ENCODE measurements around the gene MTFP1. TPM values are rescaled to one million over a fixed set of nuclear protein-coding genes. Genes with fewer than 3 reads are reported as not detected.

The MTFP1 gene
- total and polyA plus RNA-seq, 9 of the 15 experiments (the other 6 are each of a cell fraction or from before 2014, with no cell fraction given): 10.7 to 52.0 (median 30.1) TPM

GRCh38 chr22:30421695-30422480 is 3.7 kb upstream of the MTFP1 start (continued):
- TF ChIP-seq MBD2 (IDR thresholded peaks at IDR 0.05; ENCODE audit: borderline replicate concordance, low read depth): no peak
- TF ChIP-seq ZSCAN29 (IDR thresholded peaks at IDR 0.05): no peak
- TF ChIP-seq RREB1 (CRISPR knock-in tag; IDR thresholded peaks at IDR 0.05): no peak
- TF ChIP-seq NFIC (IDR thresholded peaks at IDR 0.05): 0 out of 2 replicates have a peak, but pooled peaks have one; percentile 41
- TF ChIP-seq, protein P1, sequence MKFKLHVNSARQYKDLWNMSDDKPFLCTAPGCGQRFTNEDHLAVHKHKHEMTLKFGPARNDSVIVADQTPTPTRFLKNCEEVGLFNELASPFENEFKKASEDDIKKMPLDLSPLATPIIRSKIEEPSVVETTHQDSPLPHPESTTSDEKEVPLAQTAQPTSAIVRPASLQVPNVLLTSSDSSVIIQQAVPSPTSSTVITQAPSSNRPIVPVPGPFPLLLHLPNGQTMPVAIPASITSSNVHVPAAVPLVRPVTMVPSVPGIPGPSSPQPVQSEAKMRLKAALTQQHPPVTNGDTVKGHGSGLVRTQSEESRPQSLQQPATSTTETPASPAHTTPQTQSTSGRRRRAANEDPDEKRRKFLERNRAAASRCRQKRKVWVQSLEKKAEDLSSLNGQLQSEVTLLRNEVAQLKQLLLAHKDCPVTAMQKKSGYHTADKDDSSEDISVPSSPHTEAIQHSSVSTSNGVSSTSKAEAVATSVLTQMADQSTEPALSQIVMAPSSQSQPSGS (CRISPR knock-in tag; IDR thresholded peaks at IDR 0.05): no peak
- TF ChIP-seq TAF7 (tag; IDR thresholded peaks at IDR 0.05): no peak
- TF ChIP-seq, protein P2, sequence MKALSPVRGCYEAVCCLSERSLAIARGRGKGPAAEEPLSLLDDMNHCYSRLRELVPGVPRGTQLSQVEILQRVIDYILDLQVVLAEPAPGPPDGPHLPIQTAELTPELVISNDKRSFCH (CRISPR knock-in tag; IDR thresholded peaks at IDR 0.05): no peak
- TF ChIP-seq, protein P2 (tag; IDR thresholded peaks at IDR 0.05): no peak
- TF ChIP-seq SIN3A (IDR thresholded peaks at IDR 0.05; ENCODE audit: borderline replicate concordance in 2 of 2, control insufficient read depth in 1 of 2, low read depth in 2 of 2, low read length in 2 of 2): no peak; a peak in 1 of 4 replicates
- no peak for TF ChIP-seq XRCC4 (IDR thresholded peaks at IDR 0.05; ENCODE audit: extremely low read depth, insufficient read depth, insufficient read length)
- TF ChIP-seq HDAC1 (IDR thresholded peaks at IDR 0.05): peak in 1 of 2 experiments; percentile 55; a peak in 2 of 4 replicates
- TF ChIP-seq, protein P3, sequence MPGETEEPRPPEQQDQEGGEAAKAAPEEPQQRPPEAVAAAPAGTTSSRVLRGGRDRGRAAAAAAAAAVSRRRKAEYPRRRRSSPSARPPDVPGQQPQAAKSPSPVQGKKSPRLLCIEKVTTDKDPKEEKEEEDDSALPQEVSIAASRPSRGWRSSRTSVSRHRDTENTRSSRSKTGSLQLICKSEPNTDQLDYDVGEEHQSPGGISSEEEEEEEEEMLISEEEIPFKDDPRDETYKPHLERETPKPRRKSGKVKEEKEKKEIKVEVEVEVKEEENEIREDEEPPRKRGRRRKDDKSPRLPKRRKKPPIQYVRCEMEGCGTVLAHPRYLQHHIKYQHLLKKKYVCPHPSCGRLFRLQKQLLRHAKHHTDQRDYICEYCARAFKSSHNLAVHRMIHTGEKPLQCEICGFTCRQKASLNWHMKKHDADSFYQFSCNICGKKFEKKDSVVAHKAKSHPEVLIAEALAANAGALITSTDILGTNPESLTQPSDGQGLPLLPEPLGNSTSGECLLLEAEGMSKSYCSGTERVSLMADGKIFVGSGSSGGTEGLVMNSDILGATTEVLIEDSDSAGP (CRISPR knock-in tag; IDR thresholded peaks at IDR 0.05): no peak
- TF ChIP-seq SMARCE1 (IDR thresholded peaks at IDR 0.05): peak; percentile 82
- no peak for TF ChIP-seq PCBP2 (IDR thresholded peaks at IDR 0.05; ENCODE audit: low read depth, low read length, poor library complexity, severe bottlenecking)
- TF ChIP-seq ZNF589 (CRISPR knock-in tag; IDR thresholded peaks at IDR 0.05; ENCODE audit: low read depth): no peak
